GM11168 (cell line): ENCODE results near the gene PPM1L.

Source experiments
- in situ Hi-C: fragments of 300-500 bp; cut with MboI; formaldehyde crosslinking; loops from one replicate; pipeline ENCODE4 v1.12.0; 2022; ENCODE audit warnings: low sequenced_read_pairs; ENCODE audit not compliant: unreplicated experiment

Gene PPM1L

GRCh38 chr3:160804762-160805161 is 48.7 kb downstream of the PPM1L start:
- in situ Hi-C loops = no loop called here

- in situ Hi-C loops = no loop called here
Observed at GRCh38 chr3:160806094-160806493, 50.1 kb downstream of the PPM1L start.

GRCh38 chr3:160806686-160807085 is 50.7 kb downstream of the PPM1L start:
- in situ Hi-C loops = no loop called here

GRCh38 chr3:160808838-160809237 is 52.8 kb downstream of the PPM1L start:
- in situ Hi-C loops = no loop called here

- in situ Hi-C loops = no loop called here
Observed at GRCh38 chr3:160809453-160809852, 53.4 kb downstream of the PPM1L start.

- in situ Hi-C loops = no loop called here
Observed at GRCh38 chr3:160810362-160811236, 54.6 kb downstream of the PPM1L start.

- in situ Hi-C loops = no loop called here
Observed at GRCh38 chr3:160811237-160811548, 55.2 kb downstream of the PPM1L start.

GRCh38 chr3:160812304-160812703 is 56.3 kb downstream of the PPM1L start:
- in situ Hi-C loops = no loop called here

- in situ Hi-C loops = no loop called here
Observed at GRCh38 chr3:160815280-160815679, 59.2 kb downstream of the PPM1L start.

- in situ Hi-C loops = no loop called here
Observed at GRCh38 chr3:160820022-160820421, 64.0 kb downstream of the PPM1L start.

GRCh38 chr3:160820430-160820829 is 64.4 kb downstream of the PPM1L start:
- in situ Hi-C loops = no loop called here

GRCh38 chr3:160822936-160823335 is 66.9 kb downstream of the PPM1L start:
- in situ Hi-C loops = no loop called here

- in situ Hi-C loops = no loop called here
Observed at GRCh38 chr3:160825311-160825800, 69.3 kb downstream of the PPM1L start.

- in situ Hi-C loops = no loop called here
Observed at GRCh38 chr3:160826408-160826807, 70.4 kb downstream of the PPM1L start.

GRCh38 chr3:160826991-160827390 is 71.0 kb downstream of the PPM1L start:
- in situ Hi-C loops = no loop called here

- in situ Hi-C loops = no loop called here
Observed at GRCh38 chr3:160827516-160827915, 71.5 kb downstream of the PPM1L start.

GRCh38 chr3:160828880-160829279 is 72.8 kb downstream of the PPM1L start:
- in situ Hi-C loops = no loop called here

- in situ Hi-C loops = no loop called here
Observed at GRCh38 chr3:160829486-160830009, 73.5 kb downstream of the PPM1L start.

GRCh38 chr3:160830796-160831195 is 74.8 kb downstream of the PPM1L start:
- in situ Hi-C loops = no loop called here

- in situ Hi-C loops = no loop called here
Observed at GRCh38 chr3:160831401-160831800, 75.4 kb downstream of the PPM1L start.

GRCh38 chr3:160837394-160837980 is 81.5 kb downstream of the PPM1L start:
- in situ Hi-C loops = no loop called here

- in situ Hi-C loops = no loop called here
Observed at GRCh38 chr3:160840590-160840989, 84.6 kb downstream of the PPM1L start.
